HG03439 (cell line): ENCODE results near the gene USP35.

Source experiments
- ATAC-seq: cut with Tn5 transposase; IDR thresholded peaks from one replicate; pipeline ENCODE4 v1.9.1; 2021; ENCODE audit warnings: mild to moderate bottlenecking, moderate library complexity; ENCODE audit not compliant: unreplicated experiment

USP35 gene

DNA sequence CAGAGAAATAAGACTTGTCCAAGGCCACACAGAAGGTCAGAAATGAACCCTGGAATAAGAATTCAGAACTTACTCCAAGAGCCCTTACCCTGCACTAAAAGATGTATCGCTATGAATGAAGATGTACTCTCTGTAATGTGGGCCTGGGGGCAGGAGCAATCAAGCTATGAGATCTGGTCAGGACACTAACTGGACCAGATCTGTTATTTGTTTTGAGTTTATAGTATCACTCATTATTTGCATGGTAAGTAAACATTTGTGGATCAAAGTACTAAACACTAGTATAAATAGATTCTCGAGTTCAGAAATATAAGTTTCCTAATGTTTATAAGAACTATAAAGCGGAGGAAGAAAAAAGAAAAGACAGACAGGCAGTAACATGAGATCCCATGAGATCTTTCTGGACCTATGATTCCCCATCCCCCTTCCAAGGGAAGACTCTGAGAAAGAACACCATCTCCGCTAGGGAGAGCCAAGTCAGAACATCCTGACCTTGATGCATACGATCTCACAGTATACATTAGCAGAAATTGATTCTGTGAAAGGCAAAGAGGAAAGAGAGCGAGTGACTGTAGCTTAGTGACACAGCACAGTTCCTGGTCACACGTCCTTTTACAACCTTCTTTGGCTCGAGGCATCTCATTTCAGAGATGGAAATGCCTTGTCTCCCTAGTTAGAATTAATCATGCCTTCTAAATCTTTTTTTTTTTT lies 71.2 kb downstream of the USP35 start:
- ATAC-seq: no peak

DNA sequence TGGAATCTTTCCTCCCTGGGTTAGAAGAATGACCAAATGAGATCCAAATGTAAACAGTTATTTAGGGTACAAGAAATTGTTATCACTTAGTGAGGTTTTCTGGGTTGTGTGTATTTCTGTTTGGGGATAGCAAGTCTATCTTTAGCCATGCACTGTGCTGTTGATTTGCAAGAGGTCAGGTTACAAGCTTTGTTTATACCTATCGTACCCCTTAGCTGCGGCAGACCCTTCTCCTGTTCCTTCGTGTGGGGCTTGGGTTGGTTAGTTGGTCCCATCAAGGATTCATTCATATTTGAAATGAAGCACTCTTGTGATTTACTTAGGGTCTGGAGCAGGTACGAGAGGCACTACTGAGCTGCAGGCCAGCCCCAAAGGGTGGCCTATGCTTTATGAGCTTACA lies 72.6 kb downstream of the USP35 start:
- no peak for ATAC-seq

DNA sequence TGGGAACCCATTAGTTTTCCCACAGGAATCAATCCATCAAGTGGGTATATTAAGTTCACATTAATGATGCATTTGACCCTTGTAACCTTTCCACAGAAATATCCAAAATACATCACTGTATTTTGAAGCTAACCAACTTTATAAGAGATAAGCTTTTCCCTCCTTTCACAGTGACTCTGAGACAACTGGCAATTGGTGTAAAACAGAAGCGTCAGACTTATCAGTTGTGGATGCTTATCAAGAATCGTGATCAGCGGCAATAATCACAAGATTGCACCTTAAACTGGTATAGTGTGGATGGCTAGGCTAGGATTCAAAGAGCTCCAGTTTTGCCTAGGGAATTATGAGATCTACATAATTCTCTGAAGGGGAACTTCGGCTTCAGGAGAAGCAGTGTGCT lies 73.1 kb downstream of the USP35 start:
- no peak for ATAC-seq

DNA sequence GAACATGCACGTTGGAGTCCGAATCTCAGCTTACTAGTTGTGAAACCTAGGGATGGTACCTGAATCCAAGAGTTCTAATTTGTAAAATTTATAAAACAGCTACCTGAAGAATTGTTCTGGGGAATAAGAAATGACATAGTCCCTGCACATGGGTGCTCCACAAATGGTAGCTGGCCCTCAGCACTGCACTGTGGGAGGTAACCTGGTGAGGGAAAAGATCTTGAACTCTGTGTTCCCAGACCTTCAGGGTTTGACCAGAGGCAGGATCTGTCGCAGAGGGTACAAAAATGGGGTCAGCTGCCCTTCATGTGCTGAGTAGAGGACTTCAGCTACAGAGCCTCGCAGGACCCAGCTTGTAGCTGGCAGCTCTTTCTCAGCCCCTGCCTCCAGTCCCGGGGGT lies 73.5 kb downstream of the USP35 start:
- no peak for ATAC-seq

DNA sequence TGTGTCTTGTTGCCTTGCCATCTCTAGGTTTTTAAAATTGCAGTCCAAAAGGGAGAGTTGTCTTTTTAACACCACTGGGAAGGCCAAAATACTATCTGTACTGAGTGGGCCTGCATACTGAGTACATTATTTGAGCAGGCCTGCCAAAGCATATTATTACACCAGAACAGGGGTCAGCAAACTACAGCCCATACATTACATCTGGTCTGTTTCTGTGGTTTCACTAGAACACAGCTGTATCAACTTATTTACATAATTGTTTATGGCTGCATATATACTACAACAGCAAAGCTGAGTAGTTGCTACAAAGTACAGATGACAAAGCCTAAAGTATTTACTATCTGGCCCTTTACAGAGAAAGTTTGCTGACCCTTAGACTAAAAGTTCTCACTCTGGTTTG lies 74.0 kb downstream of the USP35 start:
- no peak for ATAC-seq
